Articular chondrocyte of knee joint (primary cell): ENCODE measurements around the gene KCP. TPM values are rescaled to one million over a fixed set of nuclear protein-coding genes. Genes with fewer than 3 reads are reported as not detected.

Experiments used
- total RNA-seq: library from RNA; depleted of rRNA; stranded (reverse); fragments of >200 nt; gene quantifications from 2 replicates; pipeline ENCODE4 v1.2.3, GENCODE V29; 2012

Gene KCP
- not detected in 2 replicates for total RNA-seq

DNA sequence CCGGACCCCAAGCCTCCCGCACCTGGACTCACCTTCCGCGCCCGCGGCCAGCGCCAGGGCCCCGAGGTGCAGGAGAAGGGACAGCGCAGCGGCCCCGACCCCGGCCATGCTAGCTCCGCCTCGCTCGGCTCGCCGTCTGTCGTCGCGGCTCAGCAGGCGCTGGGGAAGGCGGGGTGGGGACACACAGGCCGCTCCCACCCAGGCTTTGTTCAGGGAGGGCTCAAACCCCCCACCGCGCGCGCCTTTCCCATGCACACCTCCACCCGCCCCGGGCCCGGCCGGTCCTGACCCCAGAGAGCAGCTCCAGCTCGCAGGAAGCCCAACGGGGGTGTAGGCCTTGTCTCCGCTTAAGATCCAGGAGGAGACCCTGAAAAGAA is at the start of gene KCP:
Gene KCP (minus strand): TSS at position 141 of the 377 bp plus-strand sequence. CDS start 33 bp downstream, at position 108.

DNA sequence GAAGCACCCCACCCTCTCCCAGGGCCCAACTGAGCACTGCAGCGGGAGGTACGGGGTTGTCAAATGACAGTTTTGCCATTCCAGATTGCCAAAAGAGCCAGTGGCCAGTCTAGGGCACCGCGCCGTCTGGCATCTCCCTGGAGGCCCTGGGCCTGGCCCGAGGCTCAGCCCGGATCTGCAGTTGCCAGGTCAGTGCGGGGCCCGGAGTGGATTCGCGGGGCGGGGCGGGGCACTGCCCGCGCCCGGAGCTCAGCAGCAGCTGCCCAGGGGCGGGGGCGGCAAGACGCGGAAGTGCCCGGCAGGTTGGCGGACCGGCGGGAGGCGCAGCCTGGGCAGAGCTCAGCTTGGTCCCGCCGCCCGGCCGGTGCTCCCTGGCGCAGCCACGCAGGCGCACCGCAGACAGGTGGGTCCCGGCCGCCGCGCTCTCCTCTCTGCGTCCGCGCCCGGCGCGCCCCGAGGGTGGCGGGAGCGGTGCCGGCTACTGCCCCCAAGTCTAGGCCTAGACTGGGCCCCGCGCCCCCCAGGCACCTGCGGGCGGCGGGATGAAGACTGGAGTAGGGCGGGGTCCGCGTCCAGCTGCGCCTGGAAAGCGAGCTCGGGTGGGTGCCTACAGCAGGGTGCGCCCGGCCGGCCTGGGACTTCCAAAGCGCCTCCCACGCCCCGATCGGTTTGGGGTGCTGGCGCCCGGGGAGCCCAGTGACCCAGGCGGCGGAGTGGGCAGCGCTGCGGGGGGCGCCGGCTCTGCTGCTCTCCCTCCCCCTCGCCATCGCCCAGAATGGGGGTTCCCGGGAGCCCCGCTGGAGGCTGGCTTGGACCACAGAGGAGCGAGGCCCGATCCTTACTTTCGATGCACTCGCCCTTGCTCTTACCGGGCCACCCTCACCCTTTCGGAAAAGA is 27.4 kb upstream of the KCP start, which contains the start of gene IRF5:
Gene IRF5 (plus strand): TSS at position 281 of the 897 bp plus-strand sequence. CDS start 4,155 bp downstream, outside the sequence.

DNA sequence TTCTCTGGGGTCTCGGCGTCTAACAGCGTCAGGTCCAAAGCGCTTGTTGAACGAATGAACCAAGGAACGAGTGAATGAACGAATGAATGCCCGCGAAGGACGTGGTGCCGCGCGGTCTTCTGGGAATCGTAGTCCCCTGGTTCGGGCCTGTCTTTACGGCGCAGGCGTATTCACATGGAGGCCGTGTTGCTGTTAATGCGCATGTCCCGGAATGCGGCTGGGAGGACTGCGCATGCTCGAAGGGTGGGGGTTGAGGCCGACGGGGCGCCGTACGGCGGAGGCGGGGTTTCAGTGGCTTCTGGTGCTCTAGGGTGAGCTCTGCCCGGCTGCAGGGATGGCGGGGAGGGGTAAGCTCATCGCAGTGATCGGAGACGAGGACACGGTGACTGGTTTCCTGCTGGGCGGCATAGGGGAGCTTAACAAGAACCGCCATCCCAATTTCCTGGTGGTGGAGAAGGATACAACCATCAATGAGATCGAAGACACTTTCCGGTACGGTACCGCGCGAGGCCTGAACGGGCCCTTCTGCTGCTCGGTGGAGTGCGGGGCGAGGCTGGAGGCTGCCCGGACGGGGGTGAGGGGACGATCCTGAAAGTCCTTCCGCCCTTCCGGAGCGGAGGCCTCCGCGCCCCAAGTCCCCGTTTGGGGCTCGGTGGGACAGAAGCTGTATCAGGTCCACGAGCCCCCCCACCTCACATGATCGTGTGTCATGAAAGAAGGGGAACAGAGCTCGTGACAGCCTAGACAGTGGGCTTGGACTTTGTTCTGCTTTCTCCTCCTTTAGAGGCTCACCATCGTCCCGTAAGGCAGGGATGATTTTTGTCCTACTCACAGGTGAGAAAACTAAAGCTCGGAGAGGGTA is 47.7 kb downstream of the KCP start, which contains the start of gene ATP6V1F:
Gene ATP6V1F (plus strand): TSS at position 286 of the 862 bp plus-strand sequence. CDS start 49 bp downstream, at position 335.

DNA sequence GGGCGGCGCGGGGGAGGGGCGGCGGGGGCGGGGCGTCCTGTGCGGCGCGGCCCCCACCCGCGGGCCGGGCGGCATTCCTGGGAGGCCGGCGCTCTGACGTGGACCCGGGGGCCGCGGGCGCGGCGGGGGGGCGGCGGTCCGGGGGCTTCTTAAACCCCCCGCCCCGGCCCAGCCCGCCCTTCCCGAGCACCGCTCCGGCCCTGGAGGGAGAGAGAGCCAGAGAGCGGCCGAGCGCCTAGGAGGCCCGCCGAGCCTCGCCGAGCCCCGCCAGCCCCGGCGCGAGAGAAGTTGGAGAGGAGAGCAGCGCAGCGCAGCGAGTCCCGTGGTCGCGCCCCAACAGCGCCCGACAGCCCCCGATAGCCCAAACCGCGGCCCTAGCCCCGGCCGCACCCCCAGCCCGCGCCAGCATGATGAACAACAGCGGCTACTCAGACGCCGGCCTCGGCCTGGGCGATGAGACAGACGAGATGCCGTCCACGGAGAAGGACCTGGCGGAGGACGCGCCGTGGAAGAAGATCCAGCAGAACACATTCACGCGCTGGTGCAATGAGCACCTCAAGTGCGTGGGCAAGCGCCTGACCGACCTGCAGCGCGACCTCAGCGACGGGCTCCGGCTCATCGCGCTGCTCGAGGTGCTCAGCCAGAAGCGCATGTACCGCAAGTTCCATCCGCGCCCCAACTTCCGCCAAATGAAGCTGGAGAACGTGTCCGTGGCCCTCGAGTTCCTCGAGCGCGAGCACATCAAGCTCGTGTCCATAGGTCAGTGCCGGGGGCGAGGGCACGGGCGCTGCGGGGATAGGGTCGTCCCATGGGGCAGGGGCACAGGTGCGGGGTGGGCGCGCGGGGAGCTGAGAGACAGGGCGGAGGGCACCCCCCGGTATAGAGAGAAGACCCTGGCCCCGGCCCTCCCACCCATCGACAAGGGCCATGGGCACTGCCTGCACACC is 80.0 kb downstream of the KCP start, which contains the start of gene FLNC:
Gene FLNC (plus strand): TSS at position 176 of the 947 bp plus-strand sequence. CDS start 232 bp downstream, at position 408.

Other genes starting within 250 kb of the KCP start
- gene GARIN1A, start 238.4 kb downstream of the KCP start, total RNA-seq: 2.2 and 2.7 TPM in 2 replicates
- 900 and 918 TPM in 2 replicates for gene CALU, start 171.3 kb downstream of the KCP start, total RNA-seq
- gene OPN1SW, start 134.9 kb downstream of the KCP start, total RNA-seq: not detected in 2 replicates
- gene CCDC136, start 118.7 kb downstream of the KCP start, total RNA-seq: 4.6 and 7.1 TPM in 2 replicates
- gene FLNC, start 80.3 kb downstream of the KCP start, total RNA-seq: 18.4 and 30.6 TPM in 2 replicates
- 55.7 and 68.1 TPM in 2 replicates for gene ATP6V1F, start 47.9 kb downstream of the KCP start, total RNA-seq
- 0.22 and 0.26 TPM in 2 replicates for gene IRF5, start 27.2 kb upstream of the KCP start, total RNA-seq
- 47.3 and 57.4 TPM in 2 replicates for gene TNPO3, start 144.4 kb upstream of the KCP start, total RNA-seq
- 0.39 and 0.43 TPM in 2 replicates for gene TSPAN33, start 234.0 kb upstream of the KCP start, total RNA-seq